Measurements from ENCODE around the gene MED12L.

GRCh38 chr3:151276687-151277042 lies 191.2 kb downstream of the MED12L start:
- no peak for TF ChIP-seq PATZ1 (CRISPR knock-in tag; IDR thresholded peaks at IDR 0.05; ENCODE audit: borderline replicate concordance)
- TF ChIP-seq TCF4 (CRISPR knock-in tag; IDR thresholded peaks at IDR 0.05; ENCODE audit: borderline replicate concordance), result no peak
- TF ChIP-seq PPARA (CRISPR knock-in tag; IDR thresholded peaks at IDR 0.05; ENCODE audit: borderline replicate concordance), result no peak
- TF ChIP-seq ISL1 (CRISPR knock-in tag; IDR thresholded peaks at IDR 0.05), result no peak
- TF ChIP-seq CSRNP3 (CRISPR knock-in tag; IDR thresholded peaks at IDR 0.05), result no peak
